IMR-90 (cell line): ENCODE data around the gene CEP72. TPM values are rescaled to one million over a fixed set of nuclear protein-coding genes. Genes with fewer than 3 reads are reported as not detected.

ENCODE experiments used
- ATAC-seq: fragments of 200-7000 bp; cut with Tn5 transposase; 2 replicates; pipeline ENCODE4 v1.9.1; 2020; ENCODE audit warnings: low read depth, mild to moderate bottlenecking, moderate library complexity
- BruUV-seq: library from RNA; stranded (reverse); fragments of 400-500 nt; replicated peaks from 2 replicates; lab custom pipeline; 2021; lab: Mats Ljungman, UMichigan
- CTCF ChIA-PET: fragments of 300-600 bp; formaldehyde crosslinking; extraction: SDS; loops from one replicate; lab custom pipeline; 2021; ENCODE audit warnings: antibody characterized with exemption; lab: Yijun Ruan, JAX
- POLR2A ChIA-PET: fragments of 300-600 bp; sonication (Branson Sonifier 250); formaldehyde crosslinking; loops from one replicate; lab custom pipeline; 2022; ENCODE audit warnings: antibody characterized with exemption; ENCODE audit not compliant: unreplicated experiment; lab: Charles Lee
- DNase-seq: peaks from one replicate; pipeline ENCODE4 v3.0.0; 2013
- H2AFZ ChIP-seq: replicated peaks from 2 replicates; pipeline ENCODE3; 2013; ENCODE audit warnings: low read length, mild to moderate bottlenecking; ENCODE audit not compliant: poor library complexity
- H2AK5ac ChIP-seq: 2 replicates; pipeline ENCODE4 v1.6.1; 2013; ENCODE audit warnings: low read depth, low read length, inconsistent platforms
- H2AK9ac ChIP-seq: replicated peaks from 2 replicates; pipeline ENCODE3; 2013; ENCODE audit warnings: mild to moderate bottlenecking, low read depth, low read length, moderate library complexity; ENCODE audit not compliant: poor library complexity
- H2BK120ac ChIP-seq: 2 replicates; pipeline ENCODE4 v1.6.1; 2013; ENCODE audit warnings: low read depth, low read length, inconsistent platforms
- H2BK15ac ChIP-seq: 3 replicates; pipeline ENCODE4 v1.6.1; 2013; ENCODE audit warnings: low read depth, low read length, inconsistent platforms
- H2BK20ac ChIP-seq: 2 replicates; pipeline ENCODE4 v1.6.1; 2013; ENCODE audit warnings: low read depth, mild to moderate bottlenecking, inconsistent platforms, low read length, moderate library complexity
- H2BK5ac ChIP-seq: 2 replicates; pipeline ENCODE4 v1.6.1; 2013; ENCODE audit warnings: mild to moderate bottlenecking, low read depth, low read length, inconsistent platforms; ENCODE audit not compliant: poor library complexity, severe bottlenecking
- H3K14ac ChIP-seq: replicated peaks from 2 replicates; pipeline ENCODE4 v1.6.1; 2013; ENCODE audit warnings: low read depth, low read length, inconsistent platforms
- H3K18ac ChIP-seq: 2 replicates; pipeline ENCODE4 v1.6.1; 2013; ENCODE audit warnings: low read depth, low read length, control low read depth
- H3K23ac ChIP-seq: 2 replicates; pipeline ENCODE4 v1.6.1; 2013; ENCODE audit warnings: low read depth, low read length, inconsistent platforms
- H3K27ac ChIP-seq: 2 replicates; pipeline ENCODE4 v1.5.1; 2013; ENCODE audit warnings: mild to moderate bottlenecking, control low read depth, low read length; ENCODE audit not compliant: insufficient read depth
- H3K27me3 ChIP-seq: 2 replicates; pipeline ENCODE4 v1.6.1; 2013; ENCODE audit warnings: low read length; ENCODE audit not compliant: control insufficient read depth, insufficient read depth
- H3K36me3 ChIP-seq: 2 replicates; pipeline ENCODE4 v1.6.1; 2013; ENCODE audit warnings: low read length, mixed read lengths; ENCODE audit not compliant: control insufficient read depth, insufficient read depth
- H3K4ac ChIP-seq: 2 replicates; pipeline ENCODE4 v1.6.1; 2013; ENCODE audit warnings: low read depth, low read length, inconsistent platforms
- H3K4me1 ChIP-seq: 2 replicates; pipeline ENCODE4 v1.6.1; 2013; ENCODE audit warnings: low read length, mixed read lengths; ENCODE audit not compliant: control insufficient read depth, insufficient read depth
- H3K4me2 ChIP-seq: 2 replicates; pipeline ENCODE4 v1.6.1; 2013; ENCODE audit warnings: low read depth, mild to moderate bottlenecking, control low read depth, low read length, moderate library complexity
- H3K4me3 ChIP-seq: 2 replicates; pipeline ENCODE4 v1.5.1; 2013; ENCODE audit warnings: low read depth, mild to moderate bottlenecking, control low read depth, low read length, moderate library complexity; ENCODE audit not compliant: insufficient read depth
- H3K56ac ChIP-seq: 2 replicates; pipeline ENCODE4 v1.6.1; 2013; ENCODE audit warnings: low read length, inconsistent platforms; ENCODE audit not compliant: insufficient read depth; ENCODE audit errors: extremely low read depth
- H3K79me1 ChIP-seq, 2 experiments: 2 replicates each; pipeline ENCODE4 v1.6.1; 2013; ENCODE audit warnings: low read length in 2 of 2, inconsistent platforms in 1 of 2, low read depth in 1 of 2
- H3K9ac ChIP-seq: 2 replicates; pipeline ENCODE4 v1.6.1; 2013; ENCODE audit warnings: low read depth, low read length, control low read depth
- H3K9me1 ChIP-seq: 2 replicates; pipeline ENCODE4 v1.6.1; 2013; ENCODE audit warnings: low read length, inconsistent platforms; ENCODE audit not compliant: insufficient read depth
- H3K9me3 ChIP-seq: 2 replicates; pipeline ENCODE4 v1.6.1; 2013; ENCODE audit warnings: low read length; ENCODE audit not compliant: control insufficient read depth, insufficient read depth
- H4K20me1 ChIP-seq: 2 replicates; pipeline ENCODE4 v1.6.1; 2013; ENCODE audit warnings: low read length, inconsistent platforms; ENCODE audit not compliant: insufficient read depth
- H4K5ac ChIP-seq: 2 replicates; pipeline ENCODE4 v1.6.1; 2013; ENCODE audit warnings: mild to moderate bottlenecking, low read depth, low read length, control low read depth
- H4K8ac ChIP-seq, 2 experiments: 2 replicates each; pipeline ENCODE4 v1.6.1; 2013; ENCODE audit warnings: low read depth in 2 of 2, low read length in 2 of 2, control low read depth in 1 of 2, inconsistent platforms in 1 of 2
- H4K91ac ChIP-seq: 2 replicates; pipeline ENCODE4 v1.6.1; 2013; ENCODE audit warnings: low read depth, low read length, inconsistent platforms; ENCODE audit not compliant: insufficient read depth
- BHLHE40 ChIP-seq: fragments of 150-350 bp; IDR thresholded peaks from 2 replicates; pipeline ENCODE4 v1.6.1; 2016; ENCODE audit warnings: mild to moderate bottlenecking, low read depth, low read length
- CTCF ChIP-seq: conservative IDR thresholded peaks from 2 replicates; pipeline ENCODE4 v1.5.1; 2012; ENCODE audit warnings: mild to moderate bottlenecking, low read depth, low read length, improper control_type of control experiment
- ELK1 ChIP-seq: fragments of 150-350 bp; IDR thresholded peaks from 2 replicates; pipeline ENCODE4 v1.6.1; 2016; ENCODE audit warnings: low read depth, mild to moderate bottlenecking, low read length, moderate library complexity, borderline replicate concordance
- MAFK ChIP-seq: IDR thresholded peaks from 2 replicates; pipeline ENCODE4 v1.6.1; 2012; ENCODE audit warnings: low read depth, low read length, improper control_type of control experiment
- MXI1 ChIP-seq: IDR thresholded peaks from 2 replicates; pipeline ENCODE4 v1.6.1; 2012; ENCODE audit warnings: low read depth, mild to moderate bottlenecking, low read length, moderate library complexity, borderline replicate concordance
- RAD21 ChIP-seq: IDR thresholded peaks from 2 replicates; pipeline ENCODE4 v1.6.1; 2012; ENCODE audit warnings: low read length, improper control_type of control experiment
- RFX5 ChIP-seq: IDR thresholded peaks from 2 replicates; pipeline ENCODE4 v1.8.0; 2012; ENCODE audit warnings: low read depth, mild to moderate bottlenecking, low read length, moderate library complexity
- SMC3 ChIP-seq: fragments of 150-350 bp; IDR thresholded peaks from 2 replicates; pipeline ENCODE4 v1.6.1; 2016; ENCODE audit warnings: low read depth, mild to moderate bottlenecking, antibody characterized with exemption, low read length, moderate library complexity
- WGBS, 2 experiments: methylation state at CpG; one replicate each; pipeline versions ENCODE4 v1.1.5 to v1.1.7; 2013; ENCODE audit warnings: missing lambda C conversion rate in 2 of 2; ENCODE audit not compliant: insufficient read length in 1 of 2; ENCODE audit errors: extremely low coverage in 2 of 2; 5-methylcytosine and 5-hydroxymethylcytosine counted together
- dilution Hi-C: fragments of 300-500 bp; cut with HindIII; formaldehyde crosslinking; loops from one replicate; pipeline ENCODE4 v1.14.3; 2018; ENCODE audit warnings: low sequenced_read_pairs; ENCODE audit not compliant: unreplicated experiment
- in situ Hi-C: fragments of 300-500 bp; cut with MboI; formaldehyde crosslinking; loops from 3 replicates; pipeline ENCODE4 v1.14.3; 2019; ENCODE audit warnings: low sequenced_read_pairs, inconsistent platforms, mixed read lengths
- intact Hi-C: fragments of 100-400 bp; cut with micrococcal nuclease; formaldehyde crosslinking; loops from 2 replicates; pipeline ENCODE4 v1.10.0; 2022
- polyA plus RNA-seq, 3 experiments: library from polyadenylated mRNA; depleted of rRNA; stranded (reverse); fragments of >200 nt; gene quantifications; 2 replicates each; pipeline ENCODE4 v1.2.3, GENCODE V29; 2012; ENCODE audit warnings: low replicate concordance in 1 of 3
- total RNA-seq: library from RNA; depleted of rRNA; stranded (reverse); fragments of >200 nt; gene quantifications from 2 replicates; pipeline ENCODE4 v1.2.3, GENCODE V29; 2012

Gene CEP72
- total and polyA plus RNA-seq, 2 of the 4 experiments (the other 2 are of a cell fraction) = 2.9 to 4.3 TPM

- Histone ChIP-seq H3K4me1 (no peaks in the 10 kb centered on the region; the same call in 1 of the 2 replicates), H3K18ac (no peak overlapping the region), H2AK9ac (no peak overlapping the region), H3K9me3 (no peaks in the 10 kb centered on the region), H3K56ac (no peak overlapping the region), H4K20me1 (no peaks in the 10 kb centered on the region), H4K91ac (no peak overlapping the region), H3K79me1 (no peaks in the 10 kb centered on the region), H3K23ac (no peak overlapping the region), H3K27ac (no peak overlapping the region), H2AK5ac (no peak overlapping the region), H4K5ac (no peak overlapping the region), H3K9ac (no peak overlapping the region), H3K4ac (no peak overlapping the region), H3K9me1 (no peaks in the 10 kb centered on the region), H3K4me3 (no peak overlapping the region), H2AFZ (no peak overlapping the region), H3K36me3 (no peaks in the 10 kb centered on the region), H3K14ac (no peak overlapping the region), H2BK15ac (no peak overlapping the region), H2BK5ac (no peak overlapping the region), H2BK120ac (no peak overlapping the region), H3K4me2 (no peak overlapping the region), H4K8ac (no peak overlapping the region), H2BK20ac (no peak overlapping the region), H3K27me3 (peaks cover 15% of the 10 kb centered on the region; the same call in 1 of the 2 replicates)
- dilution Hi-C loops (no loop called here), in situ Hi-C loops (no loop called here), intact Hi-C loops (no loop called here)
- POLR2A ChIA-PET = no interaction called here
- BruUV-seq = no TSS peak
- no peak for DNase-seq
- 87% methylated on average over 8 of the region's 20 CpGs; no CpG with 5 or more reads in 1 of the 2 experiments for WGBS, 2 experiments
- CTCF ChIA-PET = no interaction called here
- ATAC-seq = no peak
- no peak for TF ChIP-seq RAD21
- no peak for TF ChIP-seq SMC3
- TF ChIP-seq MAFK = no peak
- no peak for TF ChIP-seq RFX5
- TF ChIP-seq ELK1 = no peak
- TF ChIP-seq BHLHE40 = no peak
- TF ChIP-seq MXI1 = no peak
- no peak for TF ChIP-seq CTCF
Observed at GRCh38 chr5:675111-675870, 63.2 kb downstream of the CEP72 start.
